Stimulated activated CD4-positive, alpha-beta T cell treated with anti-CD3 and anti-CD28 coated beads, Interleukin-12 subunit alpha, Interleukin-12 subunit beta, amount 100 ng/mL, for 48 hours (primary cell): ENCODE measurements around the gene KCNB1.

Experiments used
- DNase-seq, 3 donors: peaks; one replicate each; pipeline ENCODE4 v3.0.0-alpha.2; 2020; ENCODE audit warnings: low read depth in 2 of 3, low spot score in 1 of 3

KCNB1 gene

GRCh38 chr20:49482621-49483017 lies at the start of gene KCNB1:
TSS of gene KCNB1 (minus strand) at chr20:49482668. CDS start at chr20:49482480, 188 bp downstream.
- DNase-seq, result peak; percentile 9 to 29 (median 27)

- no peak for DNase-seq
Measured at GRCh38 chr20:49529470-49529869, 47.0 kb upstream of the KCNB1 start.

- no peak for DNase-seq
Measured at GRCh38 chr20:49526568-49526967, 44.1 kb upstream of the KCNB1 start.

- no peak for DNase-seq
Measured at GRCh38 chr20:49526056-49526455, 43.6 kb upstream of the KCNB1 start.

- DNase-seq, result no peak
Measured at GRCh38 chr20:49523767-49524360, 41.4 kb upstream of the KCNB1 start.

- no peak for DNase-seq
Measured at GRCh38 chr20:49521356-49521755, 38.9 kb upstream of the KCNB1 start.

GRCh38 chr20:49519777-49520359 lies 37.4 kb upstream of the KCNB1 start:
- DNase-seq, result no peak

- DNase-seq, result no peak
Measured at GRCh38 chr20:49519212-49519712, 36.8 kb upstream of the KCNB1 start.

GRCh38 chr20:49518576-49518975 lies 36.1 kb upstream of the KCNB1 start:
- DNase-seq, result no peak

- DNase-seq, result no peak
Measured at GRCh38 chr20:49517805-49518100, 35.3 kb upstream of the KCNB1 start.

- DNase-seq, result no peak
Measured at GRCh38 chr20:49516916-49517804, 34.7 kb upstream of the KCNB1 start.

GRCh38 chr20:49515586-49515985 lies 33.1 kb upstream of the KCNB1 start:
- no peak for DNase-seq

GRCh38 chr20:49513517-49513916 lies 31.0 kb upstream of the KCNB1 start:
- no peak for DNase-seq

GRCh38 chr20:49513009-49513408 lies 30.5 kb upstream of the KCNB1 start:
- no peak for DNase-seq

GRCh38 chr20:49511788-49512525 lies 29.5 kb upstream of the KCNB1 start:
- DNase-seq, result no peak

GRCh38 chr20:49510562-49511122 lies 28.2 kb upstream of the KCNB1 start:
- DNase-seq, result no peak

GRCh38 chr20:49508435-49509199 lies 26.1 kb upstream of the KCNB1 start:
- peak in 1 of 3 donors; percentile 7 for DNase-seq

GRCh38 chr20:49507741-49508434 lies 25.4 kb upstream of the KCNB1 start:
- DNase-seq, result no peak

- DNase-seq, result no peak
Measured at GRCh38 chr20:49505518-49505917, 23.1 kb upstream of the KCNB1 start.

- DNase-seq, result no peak
Measured at GRCh38 chr20:49503176-49503575, 20.7 kb upstream of the KCNB1 start.
